GM18526 (cell line): Measurements from ENCODE around the gene TBC1D16.

Experiments used
- POLR2A ChIP-seq: IDR thresholded peaks from 3 replicates; pipeline ENCODE4 v1.6.1; 2011; ENCODE audit not compliant: insufficient read length; ENCODE audit errors: extremely low read depth

The TBC1D16 gene

DNA sequence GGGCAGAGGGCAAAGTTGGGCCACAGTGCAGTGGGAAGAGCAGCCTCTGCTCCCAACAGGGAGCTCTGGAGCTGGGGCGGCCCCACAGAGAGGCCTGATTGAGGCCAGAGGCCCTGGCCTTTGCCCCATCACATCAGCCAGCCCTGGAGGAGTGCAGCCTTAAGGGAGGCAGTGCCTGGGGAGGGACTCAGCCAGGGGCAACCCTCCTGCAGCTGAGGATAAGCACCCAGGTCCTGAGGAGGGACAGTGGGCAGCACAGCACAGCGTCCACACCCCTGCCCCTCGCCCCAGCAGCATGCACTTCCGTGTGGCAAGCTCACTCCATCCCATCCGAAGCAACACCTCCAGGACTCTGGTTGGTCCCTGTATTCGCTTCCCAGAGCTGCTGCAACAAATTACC lies 134.5 kb downstream of the TBC1D16 start:
- TF ChIP-seq POLR2A, result no peak

DNA sequence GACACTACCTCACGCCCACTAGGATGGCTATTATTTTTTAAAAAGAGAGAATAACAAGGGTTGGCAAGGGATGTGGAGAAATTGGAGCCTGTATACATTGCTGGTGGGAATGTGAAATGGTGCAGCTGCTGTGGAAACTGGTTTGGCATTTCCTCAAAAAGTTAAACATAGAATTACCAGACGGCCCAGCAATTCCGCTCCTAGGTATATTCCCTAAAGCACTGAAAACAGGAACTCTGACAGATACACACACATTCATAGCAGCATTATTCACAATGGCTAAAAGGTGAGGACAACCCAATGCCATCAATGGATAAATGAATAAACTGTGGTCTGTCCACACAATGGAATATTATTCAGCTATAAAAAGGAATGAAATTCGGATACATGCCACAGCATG lies 136.1 kb downstream of the TBC1D16 start:
- TF ChIP-seq POLR2A, result no peak

DNA sequence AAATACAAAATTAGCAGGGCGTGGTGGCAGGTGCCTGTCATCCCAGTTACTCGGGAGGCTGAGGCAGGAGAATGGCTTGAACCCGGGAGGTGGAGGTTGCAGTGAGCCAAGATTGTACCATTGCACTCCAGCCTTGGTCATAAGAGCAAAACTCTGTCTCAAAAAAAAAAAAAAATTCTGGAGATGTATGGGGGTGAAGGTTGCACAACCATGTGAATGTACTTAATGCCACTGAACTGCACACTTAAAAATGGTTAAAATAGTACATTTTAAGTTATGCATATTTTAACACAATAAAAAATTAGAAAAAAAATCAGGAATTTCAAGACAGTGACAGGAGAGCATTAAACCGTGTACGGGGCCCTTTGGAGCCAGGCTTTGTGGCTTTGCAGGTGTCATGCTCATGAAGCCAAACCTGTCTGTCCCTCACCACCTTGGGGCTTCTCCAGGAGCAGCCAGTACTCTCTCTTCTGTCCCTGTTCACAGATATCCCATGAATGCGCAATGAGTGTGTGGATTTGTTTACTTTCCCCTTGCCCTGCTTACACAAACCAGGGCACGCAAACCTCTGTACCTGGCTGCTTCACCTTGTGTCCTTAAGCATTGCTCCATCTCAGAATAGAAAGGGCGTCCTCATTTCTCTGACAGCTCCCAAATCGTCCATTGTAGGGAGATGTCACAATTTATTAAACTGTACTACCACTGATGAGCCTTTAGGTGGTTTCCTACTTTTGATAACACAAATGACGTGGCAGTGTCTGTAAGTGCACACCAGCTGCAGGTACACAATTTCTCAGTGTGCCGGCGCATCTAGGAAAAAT lies 138.2 kb downstream of the TBC1D16 start:
- no peak for TF ChIP-seq POLR2A

DNA sequence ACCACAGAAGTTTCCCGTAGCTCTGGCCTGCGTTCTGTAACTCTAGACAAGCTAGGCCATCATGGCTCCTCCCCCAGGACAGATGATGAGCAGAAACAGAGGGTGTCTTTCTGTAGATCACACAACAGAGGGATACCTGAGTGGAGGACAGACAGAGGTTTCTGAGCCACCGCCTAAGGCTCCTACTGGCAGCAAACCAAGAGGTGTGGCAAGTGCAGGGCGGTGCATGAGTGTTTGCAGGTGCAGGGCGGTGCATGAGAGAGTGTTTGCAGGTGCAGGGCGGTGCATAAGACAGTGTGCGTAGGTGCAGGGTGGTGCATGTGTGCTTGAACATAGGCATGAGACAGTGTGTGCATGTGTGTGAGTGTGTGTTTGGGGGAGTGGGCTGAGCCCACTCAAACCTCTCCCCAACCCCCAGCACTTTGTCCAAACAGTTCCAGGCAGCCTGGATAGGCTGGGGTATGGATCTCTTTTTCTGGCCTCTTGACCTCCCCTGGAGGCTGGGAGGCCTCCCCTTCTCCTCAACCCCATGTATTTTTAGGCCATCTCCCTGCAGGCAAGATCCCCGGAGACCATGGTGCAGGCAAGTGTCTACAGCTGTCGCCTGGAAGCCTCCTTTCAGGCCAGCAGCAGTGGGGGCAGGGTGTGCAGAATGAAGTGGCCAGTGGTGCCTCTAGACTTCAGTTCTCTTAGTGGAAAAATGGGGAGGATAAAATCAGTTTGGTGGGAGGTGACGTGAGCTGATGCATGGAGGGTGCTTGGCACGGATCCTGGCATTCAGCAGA lies 143.0 kb downstream of the TBC1D16 start:
- no peak for TF ChIP-seq POLR2A

DNA sequence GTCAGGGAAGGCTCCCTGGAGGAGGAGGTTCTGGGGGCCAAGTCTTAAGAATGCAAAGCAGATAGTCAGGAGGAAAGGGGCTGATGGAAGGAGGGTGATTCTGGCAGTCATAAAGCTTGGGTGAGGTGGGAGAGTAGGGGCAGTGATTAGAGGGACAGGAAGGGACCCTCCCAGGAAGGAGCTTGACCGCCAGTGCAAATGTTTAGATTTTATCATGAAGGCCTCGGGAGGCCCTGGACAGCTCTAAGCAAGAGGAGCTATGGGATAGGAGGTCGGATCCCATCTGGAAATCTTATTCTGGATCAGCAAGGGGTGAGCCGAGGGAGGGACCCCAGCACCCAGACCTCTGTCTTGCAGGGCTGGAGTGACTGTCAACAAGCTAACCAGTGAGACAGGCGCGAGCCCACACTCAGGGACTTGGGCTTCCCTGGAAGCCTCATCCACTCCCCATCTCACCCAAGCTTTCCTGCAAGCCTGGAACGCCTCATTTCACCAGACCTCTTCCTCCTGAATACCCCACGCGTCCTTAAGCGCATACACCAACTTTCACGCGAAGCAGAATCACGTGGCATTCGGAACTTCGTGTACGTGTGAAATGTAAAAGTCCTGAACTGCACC lies 144.4 kb downstream of the TBC1D16 start:
- no peak for TF ChIP-seq POLR2A

DNA sequence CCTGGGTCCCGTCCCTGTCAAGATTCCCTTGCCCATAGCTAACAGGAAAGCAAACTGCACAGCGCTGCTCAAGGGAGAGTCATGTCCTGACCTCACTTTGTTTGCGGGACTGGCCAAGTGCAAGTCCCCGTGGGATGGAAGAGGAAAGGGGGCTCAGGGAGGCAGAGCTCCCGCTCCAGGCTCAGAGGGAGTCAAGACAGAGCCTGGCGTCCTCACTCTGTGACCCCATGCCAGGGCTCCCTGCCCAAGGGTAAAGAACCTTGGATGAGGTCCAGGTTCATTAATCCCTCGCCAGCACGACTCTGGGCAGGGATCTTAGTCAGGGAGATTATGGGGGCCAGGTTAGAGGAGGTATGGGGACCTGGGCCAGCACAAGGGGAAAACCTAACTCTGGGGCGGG lies 145.0 kb downstream of the TBC1D16 start:
- no peak for TF ChIP-seq POLR2A

DNA sequence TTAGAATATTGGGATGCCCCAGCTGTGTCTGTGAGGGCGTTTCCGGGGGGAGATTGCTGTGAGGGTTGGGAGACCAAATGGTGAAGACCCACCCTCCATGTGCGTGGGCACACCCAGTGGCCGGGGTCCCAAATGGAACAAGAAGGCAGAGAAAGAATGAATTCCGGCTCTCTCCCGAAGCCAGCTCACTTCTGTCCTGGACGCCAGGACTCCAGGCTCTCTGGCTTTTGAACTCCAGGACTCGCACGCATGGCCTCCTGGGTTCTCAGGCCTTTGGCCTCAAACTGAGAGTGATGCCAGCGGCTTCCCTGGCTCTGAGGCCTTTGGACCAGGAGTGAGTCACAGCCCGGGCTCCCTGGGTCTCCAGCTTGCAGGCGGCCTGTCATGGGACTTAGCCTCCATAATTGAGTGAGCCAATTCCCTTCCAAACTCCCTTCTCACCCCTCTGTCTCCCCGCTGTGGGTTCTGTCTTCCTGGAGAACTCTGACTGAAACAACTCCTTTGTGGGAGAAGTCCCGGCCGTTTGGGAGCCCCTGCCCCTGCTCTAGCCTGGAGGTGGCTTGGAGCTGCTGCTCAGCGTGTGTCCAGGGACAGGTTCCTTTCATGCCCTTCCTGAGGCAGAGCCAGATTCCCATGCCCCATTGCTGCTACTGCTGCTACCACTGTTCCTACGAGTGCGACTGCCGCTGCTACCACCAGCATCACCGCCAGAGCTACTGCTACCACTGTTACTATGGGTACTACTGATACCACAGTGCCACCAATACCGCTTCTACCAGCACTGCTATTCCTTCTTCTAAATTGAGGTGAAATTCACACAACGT lies 146.6 kb downstream of the TBC1D16 start:
- no peak for TF ChIP-seq POLR2A

DNA sequence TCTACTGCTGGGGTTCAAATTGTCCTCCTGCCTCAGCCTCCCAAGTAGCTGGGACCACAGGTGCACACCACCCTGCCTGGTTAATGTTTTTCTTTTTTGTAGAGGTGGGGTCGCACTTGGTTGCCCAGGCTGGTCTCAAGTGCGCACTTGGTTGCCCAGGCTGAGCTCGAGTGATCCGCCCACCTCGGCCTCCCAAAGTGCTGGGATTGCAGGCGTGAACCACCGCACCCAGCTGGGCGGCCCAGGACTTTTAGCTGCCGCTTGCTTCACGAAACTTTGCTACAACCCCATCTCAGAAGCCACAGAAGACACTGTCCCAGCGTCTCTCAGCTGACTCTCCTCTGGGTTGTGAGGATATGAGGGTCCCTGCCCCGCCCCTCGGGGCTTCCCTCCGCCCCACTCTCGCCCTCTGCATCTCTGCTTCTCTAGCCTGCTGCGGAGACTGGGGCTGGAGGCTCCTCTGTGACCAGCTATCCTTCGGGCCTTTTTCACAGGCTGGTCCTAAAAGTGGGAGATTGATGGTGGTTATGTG lies 147.6 kb downstream of the TBC1D16 start:
- no peak for TF ChIP-seq POLR2A

DNA sequence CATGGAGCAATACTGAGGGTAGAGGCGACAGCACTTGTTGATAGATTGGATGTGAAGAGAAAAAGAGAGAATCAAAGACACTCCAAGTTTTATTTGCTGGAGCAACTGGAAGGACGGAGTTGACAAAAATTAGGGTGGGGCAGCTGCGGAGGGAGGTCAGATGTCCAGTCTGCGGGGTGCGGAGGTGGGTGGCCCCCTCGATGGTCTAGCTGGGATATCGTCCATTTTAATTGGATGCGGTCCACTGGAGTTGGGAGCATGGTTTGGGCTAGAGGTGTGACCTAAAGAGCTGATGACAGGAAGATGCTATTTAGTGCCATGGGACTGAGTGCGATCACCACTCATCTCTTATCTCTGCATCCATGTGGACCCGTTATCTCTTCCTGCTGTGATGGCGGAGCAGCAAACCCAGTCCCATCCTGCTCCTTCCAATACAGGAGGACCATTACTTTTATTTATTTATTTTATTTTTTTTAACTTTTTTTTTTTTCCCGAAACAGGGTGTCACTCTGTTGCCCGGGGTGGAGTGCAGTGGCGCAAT lies 148.2 kb downstream of the TBC1D16 start:
- TF ChIP-seq POLR2A, result no peak

DNA sequence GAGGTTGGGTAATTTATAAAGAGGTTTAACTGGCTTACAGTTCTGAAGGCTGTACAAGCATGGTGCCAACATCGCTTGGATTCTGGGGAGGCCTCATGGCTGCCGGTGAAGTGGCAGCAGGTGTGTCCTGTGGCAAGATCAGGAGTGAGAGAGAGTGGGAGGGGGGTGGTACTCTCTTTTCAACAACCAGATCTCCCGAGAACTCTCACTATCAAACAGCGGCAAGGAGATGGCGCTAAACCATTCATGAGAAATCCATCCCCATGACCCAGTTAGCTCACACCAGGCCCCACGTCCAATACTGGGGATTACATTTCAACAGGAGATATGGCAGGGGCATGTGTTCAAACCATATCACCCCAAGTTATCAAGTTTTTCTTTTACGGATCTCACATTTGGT lies 152.5 kb downstream of the TBC1D16 start:
- TF ChIP-seq POLR2A, result no peak
